Measurements from ENCODE around the gene IVNS1ABP.

GRCh38 chr1:185342672-185343259 lies 25.7 kb upstream of the IVNS1ABP start:
- no peak for TF ChIP-seq EGR1 (IDR thresholded peaks at IDR 0.05; ENCODE audit: low read depth in 2 of 2)
- no peak for TF ChIP-seq RAD21 (IDR thresholded peaks at IDR 0.05)
- TF ChIP-seq CTCF (IDR thresholded peaks at IDR 0.05; ENCODE audit: low read depth, low read length, missing input control) = no peak
- TF ChIP-seq FOXA2 (IDR thresholded peaks at IDR 0.05) = no peak
- no peak for TF ChIP-seq MAX (IDR thresholded peaks at IDR 0.05)
- TF ChIP-seq TAF1 (conservative IDR thresholded peaks at IDR 0.05) = no peak
- no peak for TF ChIP-seq HNF4A (conservative IDR thresholded peaks at IDR 0.05)
- no peak for TF ChIP-seq NR2F2 (IDR thresholded peaks at IDR 0.05)
- no peak for TF ChIP-seq SP1 (IDR thresholded peaks at IDR 0.05)
